Activated naive CD8-positive, alpha-beta T cell treated with anti-CD3 and anti-CD28 coated beads for 36 hours (primary cell): ENCODE data around the gene RPL6. TPM values are rescaled to one million over a fixed set of nuclear protein-coding genes. Genes with fewer than 3 reads are reported as not detected.
A peak's percentile ranks its signal among the peaks of the same experiment; 100 is the strongest.
"Not testable (repeated sequence)": the region's sequence is repeated elsewhere in the genome, so short reads cannot be mapped to it uniquely, and the experiment has no call there.

Experiments used
- DNase-seq: peaks from one replicate; pipeline ENCODE4 v3.0.0; 2021
- H3K27ac Mint-ChIP-seq: one replicate; pipeline ENCODE4 v1.8.0; 2022; ENCODE audit warnings: mild to moderate bottlenecking, moderate library complexity, mixed read lengths
- H3K27me3 Mint-ChIP-seq: one replicate; pipeline ENCODE4 v1.8.0; 2022; ENCODE audit warnings: mild to moderate bottlenecking, mixed read lengths
- H3K36me3 Mint-ChIP-seq: one replicate; pipeline ENCODE4 v1.8.0; 2021; ENCODE audit warnings: mild to moderate bottlenecking, mixed read lengths
- H3K4me1 Mint-ChIP-seq: one replicate; pipeline ENCODE4 v1.8.0; 2021; ENCODE audit warnings: mixed read lengths
- H3K4me3 Mint-ChIP-seq: one replicate; pipeline ENCODE4 v1.8.0; 2022; ENCODE audit warnings: mild to moderate bottlenecking, moderate library complexity, mixed read lengths
- H3K9me3 Mint-ChIP-seq: one replicate; pipeline ENCODE4 v1.8.0; 2022; ENCODE audit warnings: mixed read lengths
- total RNA-seq, 2 experiments: library from RNA; stranded (reverse); gene quantifications; one replicate each; pipeline ENCODE4 v1.2.3, GENCODE V29; 2021

The RPL6 gene
- total RNA-seq, 2 experiments from 2014 or later, result 2,009 to 2,101 TPM

DNA sequence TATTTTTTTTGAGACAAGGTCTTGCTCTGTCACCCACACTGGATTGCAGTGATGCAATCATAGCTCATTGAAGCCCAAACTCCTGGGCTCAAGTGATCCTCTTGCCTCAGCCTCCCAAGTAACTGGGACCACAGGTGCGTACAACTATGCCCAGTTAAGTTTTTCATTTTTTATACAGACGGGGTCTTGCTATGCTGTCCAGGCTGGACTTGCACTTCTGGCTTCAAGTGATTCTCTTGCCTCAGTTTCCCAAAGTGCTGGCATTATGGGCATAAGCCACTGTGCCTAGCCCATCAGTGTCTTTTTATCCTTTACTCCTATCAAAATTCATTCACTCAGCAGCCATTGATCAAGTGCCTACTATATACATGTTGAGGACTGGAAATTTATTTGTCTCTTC, 18.4 kb upstream of the RPL6 start:
- H3K4me1 Mint-ChIP-seq, result peaks cover 39% of the 10 kb centered on the region

DNA sequence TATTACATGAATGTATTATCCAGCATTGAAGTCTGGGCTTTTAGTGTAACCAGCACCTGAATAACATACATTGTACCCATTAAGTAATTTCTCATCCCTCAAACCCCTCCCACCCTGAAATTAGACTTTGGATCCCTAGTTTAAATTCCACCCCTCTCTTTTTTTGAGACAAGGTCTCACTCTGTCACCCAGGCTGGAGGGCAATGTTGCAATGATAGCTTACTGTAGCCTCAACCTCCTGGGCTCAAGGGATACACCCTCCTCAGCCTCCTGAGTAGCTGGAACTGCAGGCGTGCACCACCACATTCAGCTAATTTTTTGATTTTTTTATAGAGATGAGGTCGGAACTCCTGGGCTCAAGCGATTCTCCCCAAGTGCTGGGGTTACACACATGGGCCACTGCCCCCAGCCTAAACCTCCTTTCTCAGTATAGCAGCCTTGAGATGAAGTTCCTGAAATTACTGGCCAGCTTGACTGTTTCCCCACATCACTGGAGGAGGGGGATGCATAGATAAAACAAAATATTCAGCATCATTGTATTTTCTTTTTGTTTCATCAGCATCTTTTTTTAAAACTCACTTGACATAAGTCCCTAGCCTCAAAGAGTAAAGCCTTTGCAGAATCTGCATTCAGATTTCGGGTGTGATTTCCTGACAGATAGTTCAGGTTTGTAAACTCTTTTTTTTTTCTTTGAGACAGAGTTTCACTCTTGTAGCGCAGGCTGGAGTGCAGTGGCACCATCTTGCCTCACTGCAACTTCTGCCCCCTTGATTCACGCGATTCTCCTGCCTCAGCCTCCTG, 16.4 kb upstream of the RPL6 start:
- Mint-ChIP-seq H3K4me3 (no peak overlapping the region), H3K27ac (no peak overlapping the region), H3K27me3 (no peaks in the 10 kb centered on the region), H3K4me1 (peaks cover 43% of the 10 kb centered on the region), H3K9me3 (no peaks in the 10 kb centered on the region), H3K36me3 (peaks cover 14% of the 10 kb centered on the region)
- DNase-seq, result no peak

More for the DNA sequence above, 18.4 kb upstream of the RPL6 start:
- Mint-ChIP-seq H3K36me3 (peaks cover 19% of the 10 kb centered on the region), H3K9me3 (no peaks in the 10 kb centered on the region), H3K4me3 (no peak overlapping the region), H3K27ac (no peak overlapping the region), H3K27me3 (no peaks in the 10 kb centered on the region)
- DNase-seq, result no peak

DNA sequence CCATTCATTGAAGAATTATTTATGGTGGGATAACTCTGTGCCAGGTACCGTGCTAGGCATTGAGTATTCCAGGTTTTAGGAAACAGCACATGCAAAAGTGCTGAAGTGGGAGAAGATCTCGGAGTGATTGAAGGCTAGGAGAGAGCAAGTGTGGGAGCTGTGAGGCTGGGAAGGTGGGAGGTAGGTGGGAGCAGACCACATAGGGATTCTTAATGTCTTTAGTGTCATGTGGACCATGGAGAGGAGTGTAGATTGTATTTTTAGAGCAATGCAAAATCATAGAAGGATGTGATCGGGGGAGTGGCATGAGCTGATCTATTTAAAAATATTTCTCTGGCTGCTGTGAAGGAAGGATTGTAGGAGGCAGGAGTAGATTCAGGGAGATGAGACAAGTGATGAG, 14.7 kb upstream of the RPL6 start:
- no peak for DNase-seq
- H3K4me3 Mint-ChIP-seq, result peak overlapping the region; percentile 11
- H3K27ac Mint-ChIP-seq, result peak overlapping the region; percentile 6
- no peaks in the 10 kb centered on the region for H3K9me3 Mint-ChIP-seq
- peaks cover 49% of the 10 kb centered on the region for H3K4me1 Mint-ChIP-seq
- H3K27me3 Mint-ChIP-seq, result no peaks in the 10 kb centered on the region
- peaks cover 24% of the 10 kb centered on the region for H3K36me3 Mint-ChIP-seq

DNA sequence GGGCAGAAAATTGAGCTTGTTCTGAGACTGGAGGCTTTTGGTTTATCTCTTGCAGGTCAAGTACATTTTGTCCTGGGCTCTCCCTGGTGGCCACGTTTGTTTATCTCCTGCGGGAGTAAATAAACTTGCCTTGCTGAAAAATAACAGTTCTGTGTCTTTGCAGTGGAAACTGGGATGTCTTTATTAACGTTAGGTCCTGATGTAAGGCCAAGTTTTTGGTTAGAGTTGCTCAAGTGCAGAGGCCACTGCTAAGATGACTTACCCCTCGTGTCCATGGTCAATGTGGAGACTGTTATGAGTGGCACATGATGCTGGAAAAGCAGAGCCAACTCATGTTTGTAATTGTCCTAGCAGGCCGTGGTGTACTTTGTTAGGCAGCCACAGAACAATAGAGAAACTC, 13.1 kb upstream of the RPL6 start:
- Mint-ChIP-seq H3K36me3 (peaks cover 20% of the 10 kb centered on the region), H3K27me3 (no peaks in the 10 kb centered on the region), H3K9me3 (no peaks in the 10 kb centered on the region), H3K4me3 (no peak overlapping the region), H3K4me1 (peaks cover 46% of the 10 kb centered on the region), H3K27ac (no peak overlapping the region)
- no peak for DNase-seq

DNA sequence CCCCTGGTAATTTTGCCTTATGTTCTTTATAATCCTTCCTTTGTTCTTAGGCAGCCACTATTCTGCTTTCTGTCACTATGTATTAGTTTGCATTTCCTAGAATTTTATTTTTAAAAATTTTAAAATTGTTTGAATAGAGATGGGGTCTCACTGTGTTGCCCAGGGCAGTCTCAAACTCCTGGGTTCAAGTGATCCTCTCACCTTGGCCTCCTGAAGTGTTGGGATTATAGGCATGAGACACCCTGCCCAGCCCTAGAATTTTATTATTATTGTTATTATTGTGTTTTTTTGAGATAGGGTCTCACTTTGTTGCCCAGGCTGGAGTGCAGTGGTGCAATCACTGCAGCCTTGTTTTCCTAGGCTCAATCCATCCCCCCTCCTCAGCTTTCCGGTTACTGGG, 12.0 kb upstream of the RPL6 start:
- no peak for DNase-seq
- no peaks in the 10 kb centered on the region for H3K9me3 Mint-ChIP-seq
- H3K4me1 Mint-ChIP-seq, result peaks cover 46% of the 10 kb centered on the region
- H3K4me3 Mint-ChIP-seq, result no peak overlapping the region
- H3K36me3 Mint-ChIP-seq, result peaks cover 18% of the 10 kb centered on the region
- H3K27me3 Mint-ChIP-seq, result no peaks in the 10 kb centered on the region
- no peak overlapping the region for H3K27ac Mint-ChIP-seq

DNA sequence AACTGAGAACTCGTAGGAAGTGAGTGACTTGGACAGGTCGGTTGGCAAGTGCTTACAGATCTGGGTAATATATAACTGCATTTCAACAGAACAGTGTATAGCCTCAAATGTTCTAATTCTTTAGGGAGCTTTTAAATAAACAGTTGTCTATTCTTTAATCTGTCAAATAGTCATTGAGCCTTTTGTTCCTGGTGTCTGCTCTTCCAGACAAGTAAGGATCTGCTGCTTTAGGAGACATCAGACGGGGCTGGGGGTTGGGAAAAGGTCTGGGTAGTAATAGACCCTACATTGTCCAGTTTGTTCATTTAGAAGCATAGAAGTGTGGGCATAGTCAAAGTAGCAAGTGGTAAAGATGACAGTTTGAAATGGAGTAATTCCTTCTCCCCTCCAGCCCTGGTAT, 11.3 kb upstream of the RPL6 start:
- Mint-ChIP-seq H3K4me1 (peaks cover 44% of the 10 kb centered on the region), H3K9me3 (no peaks in the 10 kb centered on the region), H3K27ac (peak overlapping the region; percentile 49), H3K4me3 (peak overlapping the region; percentile 95), H3K36me3 (peaks cover 18% of the 10 kb centered on the region), H3K27me3 (no peaks in the 10 kb centered on the region)
- DNase-seq, result no peak

DNA sequence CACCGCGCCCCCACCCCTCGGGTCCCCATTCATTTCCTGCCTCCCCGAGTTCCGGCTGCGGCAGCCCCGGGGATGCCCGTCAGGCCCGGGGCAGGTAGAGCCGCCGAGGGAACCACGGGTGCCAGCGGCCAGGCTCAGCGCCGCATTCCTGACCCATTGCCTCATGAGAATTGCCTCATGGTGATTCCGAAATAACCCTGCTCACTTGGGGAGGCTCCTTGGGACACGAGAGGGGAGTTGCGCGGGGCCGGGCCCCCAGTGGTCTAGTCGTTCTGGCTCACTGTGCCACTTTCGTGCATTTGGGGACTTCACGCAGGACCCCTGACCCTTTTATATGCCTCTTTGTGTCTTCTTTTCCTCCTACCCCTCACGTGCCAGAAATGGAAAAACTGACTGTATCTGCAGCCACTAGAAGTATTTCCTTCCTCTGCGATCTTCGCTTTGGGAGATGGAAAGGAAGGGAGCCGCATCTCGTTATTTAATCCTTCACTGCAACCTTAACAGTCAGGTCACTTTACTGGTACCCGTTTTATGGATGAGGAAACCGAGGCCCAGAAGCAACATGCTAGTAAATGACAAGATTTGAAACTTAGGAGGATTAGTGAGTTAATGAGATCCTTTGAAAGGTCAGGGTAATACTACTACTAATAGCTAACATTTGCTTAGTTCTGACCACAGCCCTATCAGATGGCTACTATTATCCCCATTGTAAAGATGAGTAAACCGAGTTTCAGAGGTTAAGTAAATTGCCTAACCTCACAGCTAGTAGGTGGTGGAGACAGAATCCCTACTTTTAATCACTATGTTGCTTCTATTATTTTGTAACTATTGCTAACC, 10.1 kb upstream of the RPL6 start:
- Mint-ChIP-seq H3K4me1 (peaks cover 44% of the 10 kb centered on the region), H3K36me3 (peaks cover 18% of the 10 kb centered on the region), H3K9me3 (no peaks in the 10 kb centered on the region), H3K4me3 (peak overlapping the region; percentile 95), H3K27ac (peak overlapping the region; percentile 97), H3K27me3 (no peaks in the 10 kb centered on the region)
- DNase-seq, result no peak

DNA sequence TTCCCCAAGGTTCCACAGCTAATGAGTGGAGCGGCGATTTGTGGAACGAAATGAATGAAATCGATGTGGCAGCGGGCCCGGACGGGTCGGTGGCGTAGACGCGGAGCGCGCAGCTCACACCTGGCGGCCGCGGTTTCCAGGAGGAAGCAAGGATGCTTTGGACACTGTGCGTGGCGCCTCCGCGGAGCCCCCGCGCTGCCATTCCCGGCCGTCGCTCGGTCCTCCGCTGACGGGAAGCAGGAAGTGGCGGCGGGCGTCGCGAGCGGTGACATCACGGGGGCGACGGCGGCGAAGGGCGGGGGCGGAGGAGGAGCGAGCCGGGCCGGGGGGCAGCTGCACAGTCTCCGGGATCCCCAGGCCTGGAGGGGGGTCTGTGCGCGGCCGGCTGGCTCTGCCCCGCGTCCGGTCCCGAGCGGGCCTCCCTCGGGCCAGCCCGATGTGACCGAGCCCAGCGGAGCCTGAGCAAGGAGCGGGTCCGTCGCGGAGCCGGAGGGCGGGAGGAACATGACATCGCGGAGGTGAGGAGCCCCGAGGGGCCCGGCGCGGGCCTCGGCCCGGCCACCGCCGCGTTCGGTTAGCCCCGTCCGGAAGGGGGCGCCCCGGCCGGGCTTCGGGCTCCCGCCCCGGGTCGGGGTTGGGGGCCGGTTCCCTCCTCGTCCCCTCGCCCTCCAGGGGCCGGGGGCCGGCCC, 9.3 kb upstream of the RPL6 start, which contains the start of gene PTPN11:
Gene PTPN11, plus strand, starts transcription at position 340 of the 689 bp plus-strand sequence. Its CDS starts 165 bp downstream, at position 505.
- Mint-ChIP-seq H3K9me3 (no peaks in the 10 kb centered on the region), H3K27me3 (no peaks in the 10 kb centered on the region), H3K4me1 (peaks cover 37% of the 10 kb centered on the region), H3K36me3 (peaks cover 12% of the 10 kb centered on the region), H3K4me3 (peak within 1 kb of the TSS; percentile 95), H3K27ac (peak within 1 kb of the TSS; percentile 97)
- DNase-seq, result peak; percentile 92

DNA sequence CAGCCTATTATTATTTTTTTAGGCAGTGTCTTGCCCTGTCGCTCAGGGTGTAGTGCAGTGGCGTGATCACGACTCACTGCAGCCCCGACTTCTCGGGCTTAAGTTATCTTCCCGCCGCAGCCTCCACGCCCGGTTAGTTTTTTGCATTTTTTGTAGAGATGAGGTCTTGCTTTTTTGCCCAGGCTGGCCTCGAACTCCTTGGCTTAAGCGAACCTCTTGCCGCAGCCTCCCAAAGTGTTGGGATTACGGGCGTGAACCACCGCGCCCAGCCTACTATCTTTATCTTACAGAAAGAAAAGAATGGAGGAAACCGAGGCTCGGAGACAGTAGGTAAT, 8.8 kb upstream of the RPL6 start:
- peaks cover 36% of the 10 kb centered on the region for H3K4me1 Mint-ChIP-seq

DNA sequence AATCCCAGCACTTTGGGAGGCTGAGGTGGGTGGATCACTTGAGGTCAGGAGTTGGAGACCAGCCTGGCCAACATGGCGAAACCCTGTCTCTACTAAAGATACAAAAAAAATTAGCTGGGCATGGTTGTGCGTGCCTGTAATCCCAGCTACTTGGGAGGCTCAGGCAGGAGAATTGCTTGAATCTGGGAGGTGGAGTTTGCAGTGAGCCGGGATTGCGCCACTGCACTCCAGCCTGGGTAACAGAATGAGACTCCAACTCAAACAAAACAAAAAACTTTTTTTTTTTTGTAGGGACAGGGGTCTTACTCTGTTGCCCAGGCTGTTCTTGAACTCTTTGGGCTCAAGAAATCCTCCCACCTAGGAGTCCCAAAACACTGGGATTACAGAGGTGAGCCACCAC, 6.1 kb upstream of the RPL6 start:
- H3K27me3 Mint-ChIP-seq, H3K36me3 Mint-ChIP-seq, DNase-seq, H3K9me3 Mint-ChIP-seq, H3K4me3 Mint-ChIP-seq, H3K27ac Mint-ChIP-seq: not testable (repeated sequence)
- peaks cover 15% of the 10 kb centered on the region for H3K4me1 Mint-ChIP-seq

More for the DNA sequence above, 8.8 kb upstream of the RPL6 start:
- Mint-ChIP-seq H3K36me3 (peaks cover 12% of the 10 kb centered on the region), H3K27me3 (no peaks in the 10 kb centered on the region), H3K4me3 (peak overlapping the region; percentile 95), H3K27ac (peak overlapping the region; percentile 97), H3K9me3 (no peaks in the 10 kb centered on the region)
- DNase-seq, result no peak

DNA sequence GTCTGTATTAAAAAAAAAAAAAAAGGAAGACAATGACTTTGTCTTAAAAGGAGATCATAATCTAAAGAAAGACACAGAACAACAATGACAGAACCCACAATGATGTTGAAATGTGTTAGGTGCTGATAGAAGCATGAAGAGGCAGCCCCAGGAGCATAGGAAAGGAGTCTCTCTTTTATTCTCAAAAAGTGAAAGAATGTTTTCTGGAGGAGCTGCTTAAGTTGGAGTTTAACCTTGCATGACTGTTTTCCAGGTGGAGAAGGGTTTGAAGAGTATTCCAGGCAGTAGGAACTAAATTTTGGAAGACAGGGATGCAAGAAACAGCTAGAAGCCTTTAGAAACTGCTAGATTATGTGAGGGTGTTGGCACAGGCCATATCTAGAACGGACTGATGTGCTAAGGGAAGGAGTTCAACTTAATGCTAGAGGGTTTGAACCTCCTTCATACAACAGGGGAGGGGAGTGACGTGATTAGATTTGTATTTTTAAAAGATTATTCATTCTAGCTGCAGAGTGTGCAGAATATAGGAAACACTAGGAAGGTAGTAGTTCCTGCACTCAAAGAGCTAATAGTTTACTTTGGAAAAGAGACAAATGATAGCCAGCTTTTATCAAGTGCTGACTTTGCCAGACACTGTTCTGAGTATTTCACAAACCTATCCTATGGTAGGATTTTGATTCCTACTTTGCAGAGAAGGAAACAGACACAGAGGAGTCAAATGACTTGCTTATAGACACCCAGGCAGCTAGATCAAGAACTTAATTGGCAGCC, 4.6 kb upstream of the RPL6 start:
- no peak overlapping the region for H3K4me3 Mint-ChIP-seq
- DNase-seq, result no peak
- no peaks in the 10 kb centered on the region for H3K27me3 Mint-ChIP-seq

DNA sequence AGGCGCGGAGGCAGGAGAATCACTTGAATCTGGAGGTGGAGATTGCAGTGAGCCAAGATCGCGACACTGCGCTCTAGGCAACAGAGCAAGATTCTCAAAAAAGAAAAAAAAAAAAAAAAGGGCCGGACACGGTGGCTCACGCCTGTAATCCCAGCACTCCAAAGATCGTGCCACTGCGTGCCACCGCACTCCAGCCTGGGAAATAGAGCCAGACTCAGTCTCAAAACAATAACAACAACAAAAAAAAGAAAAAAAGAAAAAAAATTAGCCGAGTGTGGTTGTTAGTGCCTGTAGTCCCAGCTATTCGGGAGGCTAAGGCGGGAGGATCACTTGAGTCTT, 470 bp upstream of the RPL6 start:
- H3K27ac Mint-ChIP-seq, result peak overlapping the region; percentile 100
- peak overlapping the region; percentile 100 for H3K4me3 Mint-ChIP-seq
- peaks cover 33% of the 10 kb centered on the region for H3K4me1 Mint-ChIP-seq
- H3K36me3 Mint-ChIP-seq, result peaks cover 41% of the 10 kb centered on the region
- no peaks in the 10 kb centered on the region for H3K9me3 Mint-ChIP-seq
- DNase-seq, result no peak
- H3K27me3 Mint-ChIP-seq, result no peaks in the 10 kb centered on the region

More for the DNA sequence above, 4.6 kb upstream of the RPL6 start:
- Mint-ChIP-seq H3K4me1 (peaks cover 9% of the 10 kb centered on the region), H3K36me3 (peaks cover 4% of the 10 kb centered on the region), H3K9me3 (no peaks in the 10 kb centered on the region), H3K27ac (no peak overlapping the region)

DNA sequence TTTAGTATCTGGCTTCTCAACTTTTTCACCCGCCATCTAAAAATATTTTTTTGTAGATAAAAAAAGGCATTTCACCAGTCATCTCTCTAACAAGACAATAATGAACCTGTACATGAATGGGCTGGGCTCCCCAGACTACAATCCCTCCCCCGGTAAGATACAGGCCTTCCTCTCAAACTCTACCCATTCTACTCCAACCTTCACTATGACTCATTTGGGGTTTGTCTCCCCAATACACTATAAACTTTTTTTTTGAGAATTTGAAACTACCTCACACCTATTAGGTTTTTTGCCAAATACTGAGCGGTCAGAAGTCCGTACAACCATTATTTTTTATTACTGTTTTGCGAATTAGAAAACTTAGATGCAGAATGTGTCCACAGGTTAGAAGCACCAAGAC, 784 bp downstream of the RPL6 start:
- peak overlapping the region; percentile 100 for H3K4me3 Mint-ChIP-seq
- H3K9me3 Mint-ChIP-seq, result no peaks in the 10 kb centered on the region
- no peak for DNase-seq
- H3K27me3 Mint-ChIP-seq, result no peaks in the 10 kb centered on the region
- peak overlapping the region; percentile 100 for H3K27ac Mint-ChIP-seq
- peaks cover 50% of the 10 kb centered on the region for H3K36me3 Mint-ChIP-seq
- peaks cover 36% of the 10 kb centered on the region for H3K4me1 Mint-ChIP-seq

DNA sequence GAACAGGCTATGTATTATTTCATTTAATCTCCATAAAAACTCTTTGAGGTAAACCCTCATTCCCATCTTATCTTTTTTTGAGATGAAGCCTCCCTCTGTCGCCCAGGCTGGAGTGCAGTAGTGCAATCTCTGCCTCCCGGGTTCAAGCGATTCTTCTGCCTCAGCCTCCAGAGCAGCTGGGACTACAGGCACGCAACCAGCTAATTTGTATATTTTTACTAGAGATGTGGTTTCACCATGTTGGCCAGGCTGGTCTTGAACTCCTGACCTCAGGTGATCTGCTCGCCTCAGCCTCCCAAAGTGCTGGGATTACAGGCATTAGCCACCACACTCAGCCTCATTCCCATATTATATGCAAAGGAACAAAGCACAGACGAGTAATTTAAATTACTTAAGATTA, 1.7 kb downstream of the RPL6 start:
- H3K27me3 Mint-ChIP-seq, DNase-seq, H3K9me3 Mint-ChIP-seq: not testable (repeated sequence)
- H3K4me1 Mint-ChIP-seq, result peaks cover 36% of the 10 kb centered on the region
- peaks cover 50% of the 10 kb centered on the region for H3K36me3 Mint-ChIP-seq
- peak overlapping the region; percentile 100 for H3K4me3 Mint-ChIP-seq
- peak overlapping the region; percentile 100 for H3K27ac Mint-ChIP-seq
